Astrocyte (in vitro differentiated cells and primary cell): ENCODE data around the gene SERPINB1.

ENCODE experiments used
- EZH2 ChIP-seq: IDR thresholded peaks from 2 replicates; pipeline ENCODE4 v1.6.1; 2012; ENCODE audit warnings: mild to moderate bottlenecking, low read length, inconsistent platforms; ENCODE audit not compliant: insufficient read depth
- TF ChIP-seq, protein P1 (sequence below): IDR thresholded peaks from 2 replicates; pipeline ENCODE4 v1.5.1; 2011; ENCODE audit warnings: low read depth, mild to moderate bottlenecking, inconsistent platforms, low read length, moderate library complexity; ENCODE audit not compliant: insufficient read depth

- TF ChIP-seq, protein P1, sequence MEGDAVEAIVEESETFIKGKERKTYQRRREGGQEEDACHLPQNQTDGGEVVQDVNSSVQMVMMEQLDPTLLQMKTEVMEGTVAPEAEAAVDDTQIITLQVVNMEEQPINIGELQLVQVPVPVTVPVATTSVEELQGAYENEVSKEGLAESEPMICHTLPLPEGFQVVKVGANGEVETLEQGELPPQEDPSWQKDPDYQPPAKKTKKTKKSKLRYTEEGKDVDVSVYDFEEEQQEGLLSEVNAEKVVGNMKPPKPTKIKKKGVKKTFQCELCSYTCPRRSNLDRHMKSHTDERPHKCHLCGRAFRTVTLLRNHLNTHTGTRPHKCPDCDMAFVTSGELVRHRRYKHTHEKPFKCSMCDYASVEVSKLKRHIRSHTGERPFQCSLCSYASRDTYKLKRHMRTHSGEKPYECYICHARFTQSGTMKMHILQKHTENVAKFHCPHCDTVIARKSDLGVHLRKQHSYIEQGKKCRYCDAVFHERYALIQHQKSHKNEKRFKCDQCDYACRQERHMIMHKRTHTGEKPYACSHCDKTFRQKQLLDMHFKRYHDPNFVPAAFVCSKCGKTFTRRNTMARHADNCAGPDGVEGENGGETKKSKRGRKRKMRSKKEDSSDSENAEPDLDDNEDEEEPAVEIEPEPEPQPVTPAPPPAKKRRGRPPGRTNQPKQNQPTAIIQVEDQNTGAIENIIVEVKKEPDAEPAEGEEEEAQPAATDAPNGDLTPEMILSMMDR, result no peak
- TF ChIP-seq EZH2, result no peak
Measured at GRCh38 chr6:2884804-2885203, 43.1 kb upstream of the SERPINB1 start.
